K562 (cell line): ENCODE measurements around the gene NAV2. TPM values are rescaled to one million over a fixed set of nuclear protein-coding genes. Genes with fewer than 3 reads are reported as not detected.

ENCODE experiments used
- ATAC-seq: fragments of 200-7000 bp; cut with Tn5 transposase; 3 replicates; pipeline ENCODE4 v1.9.1; 2020; ENCODE audit warnings: moderate library complexity
- BruUV-seq: library from RNA; stranded (reverse); fragments of 400-500 nt; replicated peaks from 2 replicates; lab custom pipeline; 2021; lab: Mats Ljungman, UMichigan
- CTCF ChIA-PET: fragments of 300-600 bp; formaldehyde crosslinking; extraction: SDS; loops from one replicate; lab custom pipeline; 2021; ENCODE audit warnings: low intra/inter-chr PET ratio; lab: Yijun Ruan, JAX
- POLR2A ChIA-PET: fragments of 300-600, 350-650 bp; sonication (Branson Sonifier 250); formaldehyde crosslinking; extraction: SDS; loops from one replicate; lab custom pipeline; 2021; ENCODE audit warnings: antibody characterized with exemption, inconsistent platforms; lab: Yijun Ruan, JAX
- DNase-seq, 4 experiments: peaks; one replicate each; pipeline versions ENCODE4 v3.0.0 to v3.0.0-alpha.2; 2011 to 2018; ENCODE audit warnings: low spot score in 3 of 4, mixed read lengths in 3 of 4; ENCODE audit errors: extremely low read depth in 1 of 4
- FAIRE-seq: peaks from 2 replicates; lab custom pipeline; 2011; peaks lifted over from hg19 to GRCh38; lab: Jason Lieb, UNC
- H2AFZ ChIP-seq: 2 replicates; pipeline ENCODE4 v1.6.0; 2011; ENCODE audit warnings: low read depth, low read length, control low read depth, inconsistent platforms
- H3K27ac ChIP-seq: fragments of 200-600 bp; 3 replicates; pipeline ENCODE4 v1.8.0; 2011; ENCODE audit warnings: low read depth, mild to moderate bottlenecking, control low read depth, inconsistent platforms, low read length, moderate library complexity, mixed read lengths; ENCODE audit errors: extremely low read depth
- H3K27me3 ChIP-seq, 2 experiments: fragments of 300-600 bp in 1 of 2; 2 replicates in 1 of 2; 3 replicates in 1 of 2; pipeline versions ENCODE4 v1.6.0 to v1.8.0; 2011; ENCODE audit warnings: inconsistent platforms in 2 of 2, low read length in 2 of 2, mild to moderate bottlenecking in 1 of 2, mixed read lengths in 1 of 2, moderate library complexity in 1 of 2; ENCODE audit not compliant: control insufficient read depth in 2 of 2, insufficient read depth in 2 of 2
- H3K36me3 ChIP-seq: fragments of 300-600 bp; 3 replicates; pipeline ENCODE4 v1.8.0; 2011; ENCODE audit warnings: mild to moderate bottlenecking, low read length, inconsistent platforms; ENCODE audit not compliant: control insufficient read depth, insufficient read depth
- H3K4me1 ChIP-seq, 2 experiments: fragments of 200-600 bp in 1 of 2; replicated peaks in 1 of 2; 2 replicates in 1 of 2; 3 replicates in 1 of 2; pipeline versions ENCODE4 v1.5.1 to v1.8.0; 2011; ENCODE audit warnings: inconsistent platforms in 2 of 2, low read length in 2 of 2, mild to moderate bottlenecking in 1 of 2, mixed read lengths in 1 of 2, moderate library complexity in 1 of 2; ENCODE audit not compliant: control insufficient read depth in 2 of 2, insufficient read depth in 2 of 2
- H3K4me2 ChIP-seq: 2 replicates; pipeline ENCODE4 v1.6.1; 2011; ENCODE audit warnings: low read length, control low read depth, inconsistent platforms, mixed read lengths; ENCODE audit not compliant: insufficient read depth
- H3K4me3 ChIP-seq: fragments of 200-600 bp; sonication (generic), shearing (Covaris generic); 2 replicates; pipeline ENCODE4 v1.5.1; 2016; ENCODE audit warnings: control low read depth, inconsistent platforms
- H3K79me2 ChIP-seq: fragments of 200-600 bp; 3 replicates; pipeline ENCODE4 v1.8.0; 2011; ENCODE audit warnings: low read length, inconsistent platforms; ENCODE audit not compliant: control insufficient read depth, insufficient read depth
- H3K9ac ChIP-seq, 2 experiments: 2 replicates each; pipeline versions ENCODE4 v1.6.0 to v1.6.1; 2011; ENCODE audit warnings: low read depth in 2 of 2, low read length in 2 of 2, control low read depth in 1 of 2, inconsistent platforms in 1 of 2, mild to moderate bottlenecking in 1 of 2, mixed read lengths in 1 of 2; ENCODE audit not compliant: insufficient read depth in 1 of 2
- H3K9me1 ChIP-seq: one replicate; pipeline ENCODE4 v1.6.0; 2011; ENCODE audit warnings: inconsistent platforms, mild to moderate bottlenecking, low read length, moderate library complexity; ENCODE audit not compliant: control insufficient read depth, insufficient read depth
- H3K9me3 ChIP-seq: replicated peaks from 2 replicates; pipeline ENCODE4 v1.5.1; 2011; ENCODE audit warnings: low read depth, low read length, inconsistent platforms; ENCODE audit not compliant: control insufficient read depth, insufficient read depth
- H4K20me1 ChIP-seq: replicated peaks from 2 replicates; pipeline ENCODE4 v1.6.1; 2011; ENCODE audit warnings: low read length, inconsistent platforms, mixed read lengths; ENCODE audit not compliant: control insufficient read depth, insufficient read depth
- ADNP ChIP-seq: fragments of 200-800 bp; sonication (Bioruptor generic); IDR thresholded peaks from 2 replicates; pipeline ENCODE4 v1.6.1; 2016; ENCODE audit warnings: missing genetic modification characterization, missing compliant biosample characterization
- KDM1A ChIP-seq, 2 experiments: fragments of 450-650 bp; IDR thresholded peaks; 2 replicates each; pipeline ENCODE4 v1.6.1; 2016; ENCODE audit warnings: mild to moderate bottlenecking in 2 of 2
- NONO ChIP-seq, 2 experiments: fragments of 200-400 bp in 1 of 2; fragments of 450-650 bp in 1 of 2; formaldehyde crosslinking in 1 of 2; IDR thresholded peaks; 2 replicates each; pipeline ENCODE4 v1.6.1; 2017; ENCODE audit warnings: low read depth in 2 of 2, mild to moderate bottlenecking in 2 of 2, moderate library complexity in 2 of 2, low read length in 1 of 2
- U2AF1 ChIP-seq: fragments of 200-400 bp; formaldehyde crosslinking; optimal IDR thresholded peaks from 2 replicates; pipeline ENCODE3; 2017; ENCODE audit warnings: mild to moderate bottlenecking, low read depth, low read length, moderate library complexity
- XRCC4 ChIP-seq: IDR thresholded peaks from one replicate; pipeline ENCODE4 v1.6.1; 2011; ENCODE audit not compliant: insufficient read depth, insufficient read length; ENCODE audit errors: extremely low read depth
- WGBS: fragments of 100-300 bp; shearing (Covaris generic); methylation state at CpG from one replicate; pipeline ENCODE4 v1.1.6; 2016; ENCODE audit warnings: low coverage, mixed read lengths; ENCODE audit not compliant: insufficient coverage; ENCODE audit errors: missing lambda C conversion rate; 5-methylcytosine and 5-hydroxymethylcytosine counted together
- in situ Hi-C: fragments of 300-500 bp; cut with MboI; formaldehyde crosslinking; loops from 4 replicates; pipeline ENCODE4 v1.15.0; 2018; ENCODE audit warnings: inconsistent platforms, mixed read lengths
- intact Hi-C: fragments of 100-400 bp; cut with micrococcal nuclease; formaldehyde crosslinking; loops from 2 replicates; pipeline ENCODE4 v1.14.2; 2022
- polyA plus RNA-seq, 8 experiments: library from polyadenylated mRNA; depleted of rRNA in 4 of 8; stranded (reverse) in 5 of 8; unstranded in 3 of 8; fragments of >200 nt; fragmentation: Nextera tagmentation in 2 of 8; fragmentation: Illumina TruSeq in 1 of 8; extraction: Ambion mirVana in 2 of 8; extraction: Trizol in 1 of 8; gene quantifications; 2 replicates each; pipeline versions ENCODE4 v1.2.1 to v1.2.3, GENCODE V29; 2011 to 2014; ENCODE audit warnings: inconsistent platforms in 1 of 8, missing spikeins in 1 of 8
- total RNA-seq, 7 experiments: library from RNA; depleted of rRNA in 6 of 7; stranded (reverse); fragments of >200 nt in 6 of 7; fragmentation: Illumina TruSeq in 2 of 7; extraction: Trizol in 2 of 7; gene quantifications; 2 replicates each; pipeline versions ENCODE4 v1.2.1 to v1.2.3, GENCODE V29; 2011 to 2021; ENCODE audit warnings: low replicate concordance in 1 of 7
- TF ChIP-seq, protein P1 (sequence below): fragments of 250-450 bp; sonication (Bioruptor Pico); IDR thresholded peaks from 2 replicates; pipeline ENCODE4 v1.5.0; 2021; ENCODE audit warnings: mild to moderate bottlenecking, borderline replicate concordance
- TF ChIP-seq, protein P2 (sequence below): sonication (generic); formaldehyde crosslinking; IDR thresholded peaks from 2 replicates; pipeline ENCODE4 v1.8.1; 2023; ENCODE audit warnings: mild to moderate bottlenecking, missing genetic modification reagents

NAV2 gene
- total and polyA plus RNA-seq, 9 of the 15 experiments (the other 6 are each of a cell fraction or from before 2014, with no cell fraction given), result 0.03 to 0.35 (median 0.05) TPM

DNA sequence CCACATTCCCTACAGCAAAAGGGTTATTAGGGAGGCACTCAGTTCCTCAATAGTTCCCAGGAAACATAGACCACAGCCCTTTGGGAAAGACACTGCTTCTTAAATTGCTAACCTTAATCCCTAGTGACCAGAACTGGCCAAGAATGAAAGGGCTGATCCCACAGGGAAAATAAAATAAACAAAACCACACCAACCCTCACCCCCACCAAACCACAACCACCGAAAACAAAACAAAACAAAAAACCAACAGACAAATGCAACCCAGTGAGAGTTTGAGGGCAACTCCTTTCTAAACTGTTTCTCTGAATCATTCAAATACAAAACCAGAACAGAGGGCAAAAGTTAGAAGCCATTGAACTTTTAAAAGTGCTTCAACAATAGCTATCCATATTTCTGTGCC, 57.2 kb downstream of the NAV2 start:
- intact Hi-C loops, result no loop called here
- Histone ChIP-seq H3K4me2 (no peak overlapping the region), H3K36me3 (no peaks in the 10 kb centered on the region), H3K9me3 (no peaks in the 10 kb centered on the region), H4K20me1 (no peaks in the 10 kb centered on the region), H3K4me1 (no peaks in the 10 kb centered on the region), H2AFZ (no peak overlapping the region), H3K9me1 (no peaks in the 10 kb centered on the region), H3K79me2 (no peaks in the 10 kb centered on the region), H3K27me3 (peaks cover 0 to 6% of the 10 kb centered on the region in 2 experiments; a peak in 1 of 5 replicates), H3K9ac (no peak overlapping the region), H3K27ac (no peak overlapping the region), H3K4me3 (no peak overlapping the region)
- TF ChIP-seq XRCC4 (no peak), U2AF1 (no peak), NONO (IDR thresholded peaks at IDR 0.05; ENCODE audit: low read depth in 2 of 2, low read length in 1 of 2) (no peak), KDM1A (IDR thresholded peaks at IDR 0.05) (no peak), ADNP (tag) (no peak)
- TF ChIP-seq, protein P1, sequence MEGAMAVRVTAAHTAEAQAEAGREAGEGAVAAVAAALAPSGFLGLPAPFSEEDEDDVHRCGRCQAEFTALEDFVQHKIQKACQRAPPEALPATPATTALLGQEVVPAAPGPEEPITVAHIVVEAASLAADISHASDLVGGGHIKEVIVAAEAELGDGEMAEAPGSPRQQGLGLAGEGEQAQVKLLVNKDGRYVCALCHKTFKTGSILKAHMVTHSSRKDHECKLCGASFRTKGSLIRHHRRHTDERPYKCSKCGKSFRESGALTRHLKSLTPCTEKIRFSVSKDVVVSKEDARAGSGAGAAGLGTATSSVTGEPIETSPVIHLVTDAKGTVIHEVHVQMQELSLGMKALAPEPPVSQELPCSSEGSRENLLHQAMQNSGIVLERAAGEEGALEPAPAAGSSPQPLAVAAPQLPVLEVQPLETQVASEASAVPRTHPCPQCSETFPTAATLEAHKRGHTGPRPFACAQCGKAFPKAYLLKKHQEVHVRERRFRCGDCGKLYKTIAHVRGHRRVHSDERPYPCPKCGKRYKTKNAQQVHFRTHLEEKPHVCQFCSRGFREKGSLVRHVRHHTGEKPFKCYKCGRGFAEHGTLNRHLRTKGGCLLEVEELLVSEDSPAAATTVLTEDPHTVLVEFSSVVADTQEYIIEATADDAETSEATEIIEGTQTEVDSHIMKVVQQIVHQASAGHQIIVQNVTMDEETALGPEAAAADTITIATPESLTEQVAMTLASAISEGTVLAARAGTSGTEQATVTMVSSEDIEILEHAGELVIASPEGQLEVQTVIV, result no peak
- TF ChIP-seq, protein P2, sequence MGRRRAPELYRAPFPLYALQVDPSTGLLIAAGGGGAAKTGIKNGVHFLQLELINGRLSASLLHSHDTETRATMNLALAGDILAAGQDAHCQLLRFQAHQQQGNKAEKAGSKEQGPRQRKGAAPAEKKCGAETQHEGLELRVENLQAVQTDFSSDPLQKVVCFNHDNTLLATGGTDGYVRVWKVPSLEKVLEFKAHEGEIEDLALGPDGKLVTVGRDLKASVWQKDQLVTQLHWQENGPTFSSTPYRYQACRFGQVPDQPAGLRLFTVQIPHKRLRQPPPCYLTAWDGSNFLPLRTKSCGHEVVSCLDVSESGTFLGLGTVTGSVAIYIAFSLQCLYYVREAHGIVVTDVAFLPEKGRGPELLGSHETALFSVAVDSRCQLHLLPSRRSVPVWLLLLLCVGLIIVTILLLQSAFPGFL (CRISPR knock-in tag), result no peak
- DNase-seq (no peak), FAIRE-seq (no peak), ATAC-seq (no peak)
- ChIA-PET CTCF (no interaction called here), POLR2A (no interaction called here)
- whole genome bisulfite sequencing, result 6% methylated on average over 1 of the region's 1 CpG
- no TSS peak for BruUV-seq
- in situ Hi-C loops, result loop anchor here (25.0 kb wide), 1 partner anchor 708 kb away; the partner anchor contains the start of gene MRGPRX2
